Transverse colon (tissue), 4 donors: ENCODE data around the gene NUTF2. TPM values are rescaled to one million over a fixed set of nuclear protein-coding genes. Genes with fewer than 3 reads are reported as not detected.

Source experiments
- DNase-seq: peaks from one replicate; pipeline ENCODE4 v3.0.0-alpha.2; 2019
- H3K27ac ChIP-seq, 4 donors: fragments of 200-600 bp; sonication (generic); 2 replicates each; pipeline ENCODE4 v1.5.1; 2016 to 2018; ENCODE audit warnings: inconsistent platforms in 4 of 4
- H3K27me3 ChIP-seq: fragments of 200-600 bp; sonication (generic); 2 replicates; pipeline ENCODE4 v1.5.1; 2017; ENCODE audit warnings: inconsistent platforms
- H3K36me3 ChIP-seq, 4 donors: fragments of 200-600 bp; sonication (generic); 2 replicates each; pipeline ENCODE4 v1.5.1; 2017 to 2019; ENCODE audit warnings: inconsistent platforms in 4 of 4
- H3K4me1 ChIP-seq, 4 donors: fragments of 200-600 bp; sonication (generic); 2 replicates each; pipeline ENCODE4 v1.5.1; 2017 to 2020; ENCODE audit warnings: inconsistent platforms in 4 of 4
- H3K4me3 ChIP-seq, 4 donors: fragments of 200-600 bp; sonication (generic); 1 replicate in 1 of 4; 2 replicates in 3 of 4; pipeline versions ENCODE4 v1.5.1 to v1.6.1; 2017 to 2019; ENCODE audit warnings: inconsistent platforms in 4 of 4
- H3K9me3 ChIP-seq, 2 donors: fragments of 200-600 bp; sonication (generic); 2 replicates each; pipeline ENCODE4 v1.5.1; 2017 to 2019; ENCODE audit warnings: inconsistent platforms in 2 of 2
- EP300 ChIP-seq: sonication (generic); formaldehyde crosslinking; IDR thresholded peaks from one replicate; pipeline ENCODE4 v1.6.1; 2017; ENCODE audit warnings: antibody characterized with exemption, low read depth
- POLR2A ChIP-seq: fragments of 450-650 bp; IDR thresholded peaks from one replicate; pipeline ENCODE4 v1.6.1; 2016; ENCODE audit warnings: antibody characterized with exemption, mild to moderate bottlenecking, moderate library complexity
- POLR2AphosphoS5 ChIP-seq, 3 donors: sonication (generic); formaldehyde crosslinking; IDR thresholded peaks; one replicate each; pipeline ENCODE4 v1.6.1; 2016; ENCODE audit warnings: antibody characterized with exemption in 3 of 3
- WGBS, 2 donors: methylation state at CpG; one replicate each; pipeline ENCODE4 v1.1.5; 2018; ENCODE audit warnings: low coverage in 1 of 2; 5-methylcytosine and 5-hydroxymethylcytosine counted together
- in situ Hi-C, 4 donors: fragments of 200-750 bp; cut with MboI; loops; one replicate each; pipeline versions ENCODE4 v1.15.0 to v1.15.1; 2017; ENCODE audit warnings: low sequenced_read_pairs in 3 of 4, low pct_ligation_motif_present in 1 of 4, low pct_unique_long_range_greater_than_20kb in 1 of 4
- intact Hi-C: fragments of 100-400 bp; cut with DNase I; formaldehyde crosslinking; loops from one replicate; pipeline ENCODE4 v1.15.1; 2023; ENCODE audit warnings: low total_unique reads
- total RNA-seq, 4 donors: library from RNA; depleted of rRNA; stranded (reverse); fragments of >200 nt; gene quantifications; one replicate each; pipeline ENCODE4 v1.1.0, GENCODE V29; 2016
- TF ChIP-seq, protein P1 (sequence below), 5 experiments: fragments of 200-600 bp in 3 of 5; fragments of 450-650 bp in 2 of 5; sonication (generic) in 3 of 5; IDR thresholded peaks; 1 replicate in 2 of 5; 2 replicates in 3 of 5; pipeline ENCODE4 v1.5.1; 2016 to 2017; ENCODE audit warnings: antibody characterized with exemption in 5 of 5, inconsistent platforms in 3 of 5, mild to moderate bottlenecking in 2 of 5, moderate library complexity in 1 of 5

Gene NUTF2
- total RNA-seq, 4 donors from 2014 or later: 75.2 to 131 (median 89.0) TPM

DNA sequence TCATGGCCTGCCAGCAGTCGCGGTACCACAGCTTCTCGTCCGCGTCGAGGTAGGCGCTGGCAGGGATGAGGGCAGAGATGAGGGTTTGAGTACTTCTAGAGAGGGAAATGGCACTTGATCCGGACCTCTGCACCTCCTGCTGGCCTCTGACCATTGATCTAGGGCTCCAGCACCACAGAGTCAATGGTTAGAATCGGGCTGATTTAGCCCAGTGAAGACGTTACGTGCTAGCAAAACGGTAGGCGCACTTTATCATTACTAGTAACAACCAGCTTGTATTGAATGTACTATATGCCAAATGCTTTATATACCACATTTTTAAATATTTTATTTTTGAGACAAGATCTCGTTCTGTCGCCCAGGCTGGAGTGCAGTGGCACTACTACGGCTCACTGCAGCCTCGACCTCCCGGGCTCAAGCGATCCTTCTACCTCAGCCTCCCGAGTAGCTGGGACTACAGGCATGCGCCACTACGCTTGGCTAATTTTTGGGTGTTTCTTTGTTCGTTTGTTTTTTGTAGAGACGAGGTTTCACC is 39.5 kb upstream of the NUTF2 start:
- H3K9me3 ChIP-seq: no peaks in the 10 kb centered on the region
- H3K4me1 ChIP-seq: peaks cover 10 to 25% (median 16%) of the 10 kb centered on the region in 4 donors
- 0 to 30% methylated on average over 2 to 24 of the region's 24 CpGs for WGBS, 2 donors
- no peaks in the 10 kb centered on the region for H3K36me3 ChIP-seq
- intact Hi-C loops (no loop called here), in situ Hi-C loops (no loop called here)
- peak overlapping the region; percentile 3 to 82 (median 76) for H3K4me3 ChIP-seq
- no peak for TF ChIP-seq EP300
- no peak for TF ChIP-seq POLR2AphosphoS5 (IDR thresholded peaks at IDR 0.05)
- TF ChIP-seq, protein P1, sequence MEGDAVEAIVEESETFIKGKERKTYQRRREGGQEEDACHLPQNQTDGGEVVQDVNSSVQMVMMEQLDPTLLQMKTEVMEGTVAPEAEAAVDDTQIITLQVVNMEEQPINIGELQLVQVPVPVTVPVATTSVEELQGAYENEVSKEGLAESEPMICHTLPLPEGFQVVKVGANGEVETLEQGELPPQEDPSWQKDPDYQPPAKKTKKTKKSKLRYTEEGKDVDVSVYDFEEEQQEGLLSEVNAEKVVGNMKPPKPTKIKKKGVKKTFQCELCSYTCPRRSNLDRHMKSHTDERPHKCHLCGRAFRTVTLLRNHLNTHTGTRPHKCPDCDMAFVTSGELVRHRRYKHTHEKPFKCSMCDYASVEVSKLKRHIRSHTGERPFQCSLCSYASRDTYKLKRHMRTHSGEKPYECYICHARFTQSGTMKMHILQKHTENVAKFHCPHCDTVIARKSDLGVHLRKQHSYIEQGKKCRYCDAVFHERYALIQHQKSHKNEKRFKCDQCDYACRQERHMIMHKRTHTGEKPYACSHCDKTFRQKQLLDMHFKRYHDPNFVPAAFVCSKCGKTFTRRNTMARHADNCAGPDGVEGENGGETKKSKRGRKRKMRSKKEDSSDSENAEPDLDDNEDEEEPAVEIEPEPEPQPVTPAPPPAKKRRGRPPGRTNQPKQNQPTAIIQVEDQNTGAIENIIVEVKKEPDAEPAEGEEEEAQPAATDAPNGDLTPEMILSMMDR (IDR thresholded peaks at IDR 0.05): no peak
- TF ChIP-seq POLR2A: no peak
- H3K27me3 ChIP-seq: no peaks in the 10 kb centered on the region
- H3K27ac ChIP-seq: peak overlapping the region; percentile 79 to 89 (median 84)
- no peak for DNase-seq

DNA sequence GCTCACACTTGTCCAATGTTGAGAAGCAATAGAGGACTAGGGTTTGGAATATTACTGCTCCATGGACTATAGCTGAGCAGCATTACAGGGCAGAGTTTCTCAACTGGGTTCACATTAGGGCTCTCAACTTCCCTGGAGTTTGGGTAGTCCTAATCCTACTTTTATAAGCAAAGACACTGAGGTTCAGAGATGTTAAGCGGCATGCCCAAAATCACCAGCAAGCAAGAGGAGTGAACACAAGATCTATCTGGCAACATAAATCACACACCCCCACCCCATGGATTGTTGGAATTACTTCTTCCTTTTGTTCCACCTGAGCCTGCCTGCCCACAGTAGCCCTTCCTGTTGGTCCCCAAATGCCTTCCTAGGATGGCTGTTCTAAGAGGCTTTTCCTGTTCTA is 34.8 kb upstream of the NUTF2 start:
- intact Hi-C loops (loop anchor here (10.0 kb wide), 1 partner anchor 113 kb away; no protein-coding TSS in a partner anchor), in situ Hi-C loops (loop anchor here in 2 of 4 donors (10.0 kb wide), 2 partner anchors 113 to 137 kb away; no protein-coding TSS in a partner anchor)
- no peak overlapping the region for H3K27ac ChIP-seq
- H3K4me1 ChIP-seq: peaks cover 5 to 22% (median 11%) of the 10 kb centered on the region in 4 donors
- no peaks in the 10 kb centered on the region for H3K36me3 ChIP-seq
- 100% methylated on average over 1 of the region's 1 CpG for WGBS, 2 donors
- no peak overlapping the region for H3K4me3 ChIP-seq
- no peak for DNase-seq
- H3K27me3 ChIP-seq: no peaks in the 10 kb centered on the region
- no peak for TF ChIP-seq POLR2A
- no peak for TF ChIP-seq POLR2AphosphoS5 (IDR thresholded peaks at IDR 0.05)
- no peak for TF ChIP-seq EP300
- TF ChIP-seq, protein P1 (IDR thresholded peaks at IDR 0.05): no peak
- no peaks in the 10 kb centered on the region for H3K9me3 ChIP-seq

DNA sequence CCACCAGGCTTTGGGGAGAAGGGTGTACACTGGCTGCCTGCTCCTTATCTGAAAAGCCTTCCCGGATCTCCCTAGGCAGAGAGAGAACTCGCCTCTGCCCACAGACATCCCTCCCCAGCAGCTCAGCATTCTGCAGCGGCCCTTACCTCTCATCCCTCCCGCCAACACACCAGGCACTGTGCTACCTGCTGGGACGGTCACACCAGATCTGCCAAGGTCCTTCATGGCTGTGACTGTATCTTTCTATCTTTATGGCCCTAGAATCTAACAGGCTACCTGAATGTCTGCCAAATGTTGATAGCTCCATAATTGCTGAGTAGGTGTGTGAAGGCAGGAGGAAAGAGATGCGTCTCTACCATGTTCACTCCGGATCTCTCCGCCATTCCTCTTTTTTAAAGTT is 32.2 kb upstream of the NUTF2 start:
- peak; percentile 54 for DNase-seq
- no peak for TF ChIP-seq EP300
- TF ChIP-seq, protein P1 (IDR thresholded peaks at IDR 0.05): no peak
- no peak for TF ChIP-seq POLR2AphosphoS5 (IDR thresholded peaks at IDR 0.05)
- TF ChIP-seq POLR2A: no peak
- H3K4me3 ChIP-seq: no peak overlapping the region
- WGBS, 2 donors: 57 to 83% methylated on average over 2 to 8 of the region's 8 CpGs
- no peaks in the 10 kb centered on the region for H3K9me3 ChIP-seq
- H3K27ac ChIP-seq: peak overlapping the region in 1 of 4 donors; percentile 31
- no peaks in the 10 kb centered on the region for H3K27me3 ChIP-seq
- no peaks in the 10 kb centered on the region for H3K36me3 ChIP-seq
- intact Hi-C loops: loop anchor here (10.0 kb wide), 1 partner anchor 110 kb away; no protein-coding TSS in a partner anchor
- in situ Hi-C loops: loop anchor here in 2 of 4 donors (10.0 kb wide), 2 partner anchors 110 to 140 kb away; no protein-coding TSS in a partner anchor
- H3K4me1 ChIP-seq: peaks cover 0 to 15% (median 5%) of the 10 kb centered on the region in 4 donors

DNA sequence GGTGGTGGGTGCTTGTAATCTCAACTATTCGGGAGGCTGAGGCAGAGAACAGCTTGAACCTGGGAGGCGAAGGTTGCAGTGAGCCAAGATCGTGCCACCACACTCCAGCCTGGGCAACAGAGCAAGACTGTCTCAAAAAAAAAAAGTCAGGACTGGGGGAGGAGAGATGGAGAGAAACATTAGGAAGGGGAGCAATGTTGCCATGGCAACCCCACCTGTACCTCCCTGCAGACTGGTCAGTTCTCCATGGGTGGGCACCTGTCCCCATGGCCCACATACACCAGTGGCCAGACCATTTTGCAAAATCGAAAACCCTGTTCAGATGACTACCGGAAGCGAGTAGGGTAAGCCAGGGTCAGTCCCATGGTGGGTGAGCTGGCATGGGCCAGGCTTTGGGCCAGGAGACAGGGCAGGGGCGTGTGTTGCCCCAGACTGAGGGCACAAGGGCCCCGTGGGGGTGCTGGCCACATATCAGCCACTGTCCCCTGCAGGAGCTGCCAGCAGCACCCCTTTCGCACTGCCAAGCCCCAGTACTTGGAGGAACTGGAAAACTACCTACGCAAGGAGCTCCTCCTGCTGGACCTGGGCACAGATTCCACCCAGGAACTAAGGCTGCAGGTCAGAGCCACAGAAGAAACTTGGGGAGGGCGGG is 26.0 kb upstream of the NUTF2 start:
- no peak for DNase-seq
- Histone ChIP-seq H3K4me3 (no peak overlapping the region), H3K27ac (no peak overlapping the region), H3K36me3 (no peaks in the 10 kb centered on the region), H3K27me3 (no peaks in the 10 kb centered on the region), H3K9me3 (no peaks in the 10 kb centered on the region), H3K4me1 (peaks cover 0 to 8% (median 2%) of the 10 kb centered on the region in 4 donors)
- intact Hi-C loops (no loop called here), in situ Hi-C loops (no loop called here)
- WGBS, 2 donors: 86% methylated on average over 11 of the region's 11 CpGs; no CpG with 5 or more reads in 1 of the 2 donors
- TF ChIP-seq EP300: no peak
- TF ChIP-seq POLR2AphosphoS5 (IDR thresholded peaks at IDR 0.05): no peak
- TF ChIP-seq, protein P1 (IDR thresholded peaks at IDR 0.05): no peak
- TF ChIP-seq POLR2A: no peak
